Smooth muscle cell (in vitro differentiated cells): ENCODE measurements around the gene PPP3CA. TPM values are rescaled to one million over a fixed set of nuclear protein-coding genes. Genes with fewer than 3 reads are reported as not detected.

Source experiments
- DNase-seq: peaks from one replicate; lab custom pipeline; 2025; ENCODE audit not compliant: unreplicated experiment; lab: John Stamatoyannopoulos, UW
- H2AFZ ChIP-seq: fragments of 200-600 bp; sonication (generic); 2 replicates; pipeline ENCODE4 v1.6.0; 2016; ENCODE audit warnings: antibody characterized with exemption, low read depth, mild to moderate bottlenecking
- H3F3A ChIP-seq: fragments of 200-600 bp; sonication (generic); 2 replicates; pipeline ENCODE4 v1.6.0; 2017; ENCODE audit warnings: antibody characterized with exemption, low read depth
- H3K27ac ChIP-seq: fragments of 200-600 bp; sonication (generic); 2 replicates; pipeline ENCODE4 v1.5.1; 2016; ENCODE audit warnings: low read depth, mild to moderate bottlenecking
- H3K27me3 ChIP-seq: fragments of 200-600 bp; sonication (generic); 2 replicates; pipeline ENCODE4 v1.6.1; 2016; ENCODE audit warnings: low read depth, mild to moderate bottlenecking
- H3K36me3 ChIP-seq: fragments of 200-600 bp; sonication (generic); 2 replicates; pipeline ENCODE4 v1.5.1; 2016; ENCODE audit warnings: low read depth
- H3K4me1 ChIP-seq: fragments of 200-600 bp; sonication (generic); 2 replicates; pipeline ENCODE4 v1.5.1; 2016; ENCODE audit warnings: low read depth
- H3K4me2 ChIP-seq: fragments of 200-600 bp; sonication (generic); 2 replicates; pipeline ENCODE4 v1.6.0; 2016; ENCODE audit warnings: mild to moderate bottlenecking
- H3K4me3 ChIP-seq: fragments of 200-600 bp; sonication (generic); 2 replicates; pipeline ENCODE4 v1.5.1; 2016; ENCODE audit warnings: mild to moderate bottlenecking
- H3K79me2 ChIP-seq: fragments of 200-600 bp; sonication (generic); 2 replicates; pipeline ENCODE4 v1.6.0; 2016; ENCODE audit warnings: low read depth, mild to moderate bottlenecking
- H3K9ac ChIP-seq: fragments of 200-600 bp; sonication (generic); 2 replicates; pipeline ENCODE4 v1.6.0; 2016; ENCODE audit warnings: low read depth
- H3K9me3 ChIP-seq: fragments of 200-600 bp; sonication (generic); replicated peaks from 2 replicates; pipeline ENCODE4 v1.5.1; 2016; ENCODE audit warnings: low read depth
- H4K20me1 ChIP-seq: fragments of 200-600 bp; sonication (generic); 2 replicates; pipeline ENCODE4 v1.6.0; 2016; ENCODE audit warnings: low read depth
- WGBS: methylation state at CpG from one replicate; pipeline ENCODE4 v1.1.7; 2016; ENCODE audit warnings: low lambda C conversion rate; 5-methylcytosine and 5-hydroxymethylcytosine counted together
- polyA plus RNA-seq: library from polyadenylated mRNA; unstranded; fragments of >200 nt; fragmentation: Nextera tagmentation; extraction: Ambion mirVana; gene quantifications from 2 replicates; pipeline ENCODE4 v1.2.1, GENCODE V29; 2016
- total RNA-seq: library from RNA; depleted of rRNA; stranded (reverse); fragments of >200 nt; gene quantifications from 2 replicates; pipeline ENCODE4 v1.2.3, GENCODE V29; 2014
- TF ChIP-seq, protein P1 (sequence below): fragments of 200-600 bp; sonication (generic); IDR thresholded peaks from 2 replicates; pipeline ENCODE4 v1.5.1; 2017; ENCODE audit warnings: borderline replicate concordance, mild to moderate bottlenecking, antibody characterized with exemption; ENCODE audit not compliant: insufficient read depth, poor library complexity, severe bottlenecking

PPP3CA gene
- total and polyA plus RNA-seq, 2 experiments from 2014 or later = 16.2 to 96.1 TPM

DNA sequence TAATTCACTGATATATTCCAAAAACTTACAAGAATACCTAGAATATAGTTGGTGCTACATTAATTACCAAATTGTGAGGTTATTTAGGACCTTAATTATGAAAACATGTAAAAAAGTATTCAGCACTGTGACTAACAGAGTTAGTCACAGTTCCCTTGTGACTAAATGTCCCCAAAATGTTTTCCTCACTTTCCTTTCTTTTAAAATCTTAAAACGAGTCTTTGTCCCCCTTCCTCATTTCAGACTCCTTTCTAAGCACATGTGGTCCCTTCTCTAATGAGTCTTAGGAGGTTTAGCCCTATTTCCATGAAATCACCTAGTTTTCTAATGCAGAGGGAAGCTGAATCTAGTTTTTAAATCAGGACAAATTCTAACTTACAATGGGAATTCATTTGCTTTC is 175.0 kb downstream of the PPP3CA start:
- H3F3A ChIP-seq = no peaks in the 10 kb centered on the region
- H3K4me3 ChIP-seq = no peak overlapping the region
- H3K36me3 ChIP-seq = no peaks in the 10 kb centered on the region
- H3K9ac ChIP-seq = no peak overlapping the region
- DNase-seq = no peak
- H2AFZ ChIP-seq = no peak overlapping the region
- 40% methylated on average over 1 of the region's 1 CpG for WGBS
- H4K20me1 ChIP-seq = peaks cover 47% of the 10 kb centered on the region
- H3K27ac ChIP-seq = peak overlapping the region; percentile 61
- no peaks in the 10 kb centered on the region for H3K27me3 ChIP-seq
- TF ChIP-seq, protein P1, sequence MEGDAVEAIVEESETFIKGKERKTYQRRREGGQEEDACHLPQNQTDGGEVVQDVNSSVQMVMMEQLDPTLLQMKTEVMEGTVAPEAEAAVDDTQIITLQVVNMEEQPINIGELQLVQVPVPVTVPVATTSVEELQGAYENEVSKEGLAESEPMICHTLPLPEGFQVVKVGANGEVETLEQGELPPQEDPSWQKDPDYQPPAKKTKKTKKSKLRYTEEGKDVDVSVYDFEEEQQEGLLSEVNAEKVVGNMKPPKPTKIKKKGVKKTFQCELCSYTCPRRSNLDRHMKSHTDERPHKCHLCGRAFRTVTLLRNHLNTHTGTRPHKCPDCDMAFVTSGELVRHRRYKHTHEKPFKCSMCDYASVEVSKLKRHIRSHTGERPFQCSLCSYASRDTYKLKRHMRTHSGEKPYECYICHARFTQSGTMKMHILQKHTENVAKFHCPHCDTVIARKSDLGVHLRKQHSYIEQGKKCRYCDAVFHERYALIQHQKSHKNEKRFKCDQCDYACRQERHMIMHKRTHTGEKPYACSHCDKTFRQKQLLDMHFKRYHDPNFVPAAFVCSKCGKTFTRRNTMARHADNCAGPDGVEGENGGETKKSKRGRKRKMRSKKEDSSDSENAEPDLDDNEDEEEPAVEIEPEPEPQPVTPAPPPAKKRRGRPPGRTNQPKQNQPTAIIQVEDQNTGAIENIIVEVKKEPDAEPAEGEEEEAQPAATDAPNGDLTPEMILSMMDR = no peak
- H3K79me2 ChIP-seq = peaks cover 67% of the 10 kb centered on the region
- H3K4me2 ChIP-seq = peak overlapping the region; percentile 13
- H3K9me3 ChIP-seq = no peaks in the 10 kb centered on the region
- no peaks in the 10 kb centered on the region for H3K4me1 ChIP-seq

DNA sequence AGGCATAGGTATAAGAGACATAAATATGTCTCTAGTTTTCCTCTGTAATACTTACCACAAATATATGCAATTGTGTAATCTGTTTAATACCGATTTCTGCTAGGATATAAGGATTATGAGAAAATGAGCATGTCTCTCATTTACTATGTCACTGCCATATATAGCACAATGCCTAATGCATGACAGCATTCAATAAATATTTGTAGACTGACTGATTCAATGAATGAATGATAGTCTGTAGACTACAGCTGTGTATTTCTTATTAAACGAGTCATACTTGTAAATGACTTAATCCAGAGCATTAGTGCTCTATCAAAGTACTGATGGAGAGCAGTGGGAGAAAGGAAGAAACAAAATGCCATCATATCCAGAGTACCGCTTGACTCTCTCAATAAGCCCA is 175.6 kb downstream of the PPP3CA start:
- DNase-seq = no peak
- WGBS = 38% methylated on average over 3 of the region's 3 CpGs
- H3K79me2 ChIP-seq = peaks cover 67% of the 10 kb centered on the region

DNA sequence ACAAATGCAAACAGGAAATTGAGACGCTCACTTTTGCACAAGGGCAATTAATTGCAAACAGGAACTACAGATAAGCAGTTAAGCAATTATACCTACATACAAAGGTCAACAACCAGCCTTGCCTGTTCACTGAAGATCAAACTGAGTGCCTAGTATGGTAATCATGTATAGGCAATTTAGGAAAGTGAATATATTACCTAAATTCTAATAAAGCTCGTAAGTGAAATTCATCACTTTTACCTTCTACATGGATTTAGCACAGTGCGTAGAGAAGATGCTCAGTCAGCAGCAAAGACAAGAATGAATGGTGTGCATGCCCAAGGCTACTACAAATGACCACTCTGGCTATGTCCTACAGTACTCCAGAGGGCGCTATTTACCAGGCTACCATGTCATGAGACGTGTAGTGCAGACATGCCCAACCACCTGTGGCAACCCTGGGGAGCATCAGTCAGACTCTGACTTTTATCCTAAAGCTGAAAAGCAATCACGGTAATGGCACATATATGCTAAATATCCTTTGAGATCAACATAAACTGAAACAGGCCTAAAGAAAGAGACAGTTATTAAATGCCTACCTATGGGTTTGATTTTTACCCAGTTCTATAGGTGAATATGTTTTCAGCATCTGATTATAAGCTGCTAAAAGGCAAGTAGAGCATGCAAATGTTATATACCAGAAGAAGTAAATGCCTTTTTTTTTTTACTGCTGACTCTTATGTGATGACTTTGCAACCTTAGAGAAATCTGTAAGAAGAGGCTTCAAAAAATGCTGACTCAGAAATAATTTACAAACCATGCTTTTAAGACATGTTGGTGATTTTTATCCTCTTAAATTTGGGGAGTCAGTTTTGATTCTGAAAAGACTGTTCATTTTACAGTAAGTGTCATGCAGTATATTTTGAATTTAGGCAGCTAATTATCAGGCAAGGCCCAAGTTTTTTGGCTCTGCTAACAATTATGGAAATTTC is 178.0 kb downstream of the PPP3CA start:
- Histone ChIP-seq H4K20me1 (peaks cover 43% of the 10 kb centered on the region), H2AFZ (no peak overlapping the region), H3K4me3 (no peak overlapping the region), H3K4me1 (no peaks in the 10 kb centered on the region), H3K27me3 (no peaks in the 10 kb centered on the region), H3K9me3 (no peaks in the 10 kb centered on the region), H3F3A (no peaks in the 10 kb centered on the region), H3K9ac (no peak overlapping the region), H3K27ac (no peak overlapping the region), H3K36me3 (no peaks in the 10 kb centered on the region), H3K4me2 (no peak overlapping the region), H3K79me2 (peaks cover 59% of the 10 kb centered on the region)
- DNase-seq = no peak
- 35% methylated on average over 6 of the region's 6 CpGs for WGBS
- TF ChIP-seq, protein P1 = peak; percentile 65

More for the DNA sequence above, 175.6 kb downstream of the PPP3CA start:
- H3K36me3 ChIP-seq = no peaks in the 10 kb centered on the region
- H3K4me1 ChIP-seq = no peaks in the 10 kb centered on the region
- no peak overlapping the region for H2AFZ ChIP-seq
- H3K9me3 ChIP-seq = no peaks in the 10 kb centered on the region
- no peak overlapping the region for H3K4me3 ChIP-seq
- no peaks in the 10 kb centered on the region for H3F3A ChIP-seq
- peaks cover 53% of the 10 kb centered on the region for H4K20me1 ChIP-seq
- no peaks in the 10 kb centered on the region for H3K27me3 ChIP-seq
- H3K27ac ChIP-seq = peak overlapping the region; percentile 61
- H3K4me2 ChIP-seq = no peak overlapping the region
- no peak overlapping the region for H3K9ac ChIP-seq
- TF ChIP-seq, protein P1 = no peak
